ENCODE data around the gene TDRD7.

The TDRD7 gene

GRCh38 chr9:97502984-97503861 is 91.3 kb downstream of the TDRD7 start:
- H3K9ac ChIP-seq (ENCODE audit: low read depth in 1 of 2, low read length in 2 of 2) = peak overlapping the region in 1 of 2 donors; percentile 10
- peak overlapping the region; percentile 60 to 72 for H3K4me3 ChIP-seq (ENCODE audit: low read depth in 1 of 2, low read length in 2 of 2)
- peaks cover 16 to 20% of the 10 kb centered on the region in 2 donors for H3K4me1 ChIP-seq (ENCODE audit: control insufficient read depth in 1 of 2, insufficient read depth in 2 of 2, low read length in 2 of 2)
- no peak overlapping the region for H3K27ac ChIP-seq (ENCODE audit: low read depth, low read length)
- no peaks in the 10 kb centered on the region for H3K9me3 ChIP-seq (ENCODE audit: control insufficient read depth in 1 of 2, low read length in 2 of 2)
- no peaks in the 10 kb centered on the region for H3K36me3 ChIP-seq (ENCODE audit: control insufficient read depth in 1 of 2, insufficient read depth in 2 of 2, low read length in 2 of 2)
- H3K27me3 ChIP-seq (ENCODE audit: control insufficient read depth in 1 of 2, insufficient read depth in 2 of 2, low read length in 2 of 2) = peaks cover 28 to 53% of the 10 kb centered on the region in 2 donors

DNA sequence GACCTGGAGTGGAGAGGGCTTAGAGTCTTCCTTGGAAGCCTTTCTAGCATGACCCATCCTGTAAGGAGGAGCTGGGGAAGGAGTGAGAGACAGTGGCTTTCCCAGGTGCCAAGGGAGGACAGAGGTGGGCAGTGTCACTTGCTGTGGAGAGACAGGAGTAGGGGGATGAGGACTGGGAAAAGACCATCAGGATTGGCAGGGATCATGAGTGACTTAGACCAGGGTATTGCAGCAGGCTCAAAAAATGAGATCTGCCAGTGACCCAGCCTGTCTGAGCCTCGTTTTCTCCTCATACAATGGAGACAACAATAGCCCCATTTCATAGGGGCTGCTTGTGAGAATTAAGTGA is 91.9 kb downstream of the TDRD7 start:
- peaks cover 28 to 53% of the 10 kb centered on the region in 2 donors for H3K27me3 ChIP-seq (ENCODE audit: control insufficient read depth in 1 of 2, insufficient read depth in 2 of 2, low read length in 2 of 2)
- H3K9ac ChIP-seq (ENCODE audit: low read depth in 1 of 2, low read length in 2 of 2) = no peak overlapping the region
- H3K4me1 ChIP-seq (ENCODE audit: control insufficient read depth in 1 of 2, insufficient read depth in 2 of 2, low read length in 2 of 2) = peaks cover 16 to 20% of the 10 kb centered on the region in 2 donors

DNA sequence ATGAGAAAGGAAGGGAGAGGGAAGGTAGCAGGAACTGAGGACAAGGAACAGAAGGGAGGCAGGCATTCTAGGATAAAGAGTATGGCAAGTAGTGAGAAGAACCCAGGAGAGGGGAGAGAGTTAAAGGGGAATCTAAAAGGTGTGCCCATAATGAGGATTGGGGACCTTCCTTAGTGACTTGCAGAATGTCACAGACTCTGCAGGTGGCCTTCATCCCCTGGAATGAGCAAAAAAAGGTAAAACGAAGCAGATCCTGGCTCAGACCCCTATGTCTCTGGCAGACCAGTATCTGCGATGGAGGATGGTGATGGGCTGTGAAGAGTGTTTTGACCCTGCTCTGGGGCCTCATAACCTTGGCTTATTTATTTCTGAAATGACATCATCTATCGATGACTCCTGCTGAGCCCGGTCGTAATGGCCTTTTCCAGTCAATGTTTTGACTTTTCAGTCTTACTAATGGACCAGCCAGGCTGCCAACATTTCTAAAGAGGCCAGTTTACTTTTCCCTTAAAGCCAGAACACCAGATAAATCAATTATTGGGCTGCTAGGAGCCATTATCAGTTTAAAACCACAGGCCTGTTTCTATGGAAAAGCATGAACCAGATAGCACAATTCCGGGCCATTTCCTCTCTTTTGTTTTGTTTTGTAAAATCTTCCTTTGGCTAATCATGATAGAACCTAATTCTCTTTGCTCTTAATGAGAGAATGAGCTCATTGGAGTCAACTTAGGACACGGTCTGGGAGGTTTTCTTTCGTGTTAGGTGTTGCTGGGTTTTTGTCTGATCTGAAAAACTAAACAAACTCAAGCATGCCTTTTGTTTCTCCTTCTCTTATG is 92.7 kb downstream of the TDRD7 start:
- H3K4me3 ChIP-seq (ENCODE audit: low read depth in 1 of 2, low read length in 2 of 2) = no peak overlapping the region
- H3K27ac ChIP-seq (ENCODE audit: low read depth, low read length) = no peak overlapping the region
- no peaks in the 10 kb centered on the region for H3K36me3 ChIP-seq (ENCODE audit: control insufficient read depth in 1 of 2, insufficient read depth in 2 of 2, low read length in 2 of 2)
- H3K9ac ChIP-seq (ENCODE audit: low read depth in 1 of 2, low read length in 2 of 2) = no peak overlapping the region
- peaks cover 28 to 53% of the 10 kb centered on the region in 2 donors for H3K27me3 ChIP-seq (ENCODE audit: control insufficient read depth in 1 of 2, insufficient read depth in 2 of 2, low read length in 2 of 2)
- H3K9me3 ChIP-seq (ENCODE audit: control insufficient read depth in 1 of 2, low read length in 2 of 2) = no peaks in the 10 kb centered on the region
- H3K4me1 ChIP-seq (ENCODE audit: control insufficient read depth in 1 of 2, insufficient read depth in 2 of 2, low read length in 2 of 2) = peaks cover 16 to 20% of the 10 kb centered on the region in 2 donors

More for the DNA sequence above, 91.9 kb downstream of the TDRD7 start:
- Histone ChIP-seq H3K9me3 (ENCODE audit: control insufficient read depth in 1 of 2, low read length in 2 of 2) (no peaks in the 10 kb centered on the region), H3K4me3 (ENCODE audit: low read depth in 1 of 2, low read length in 2 of 2) (no peak overlapping the region), H3K36me3 (ENCODE audit: control insufficient read depth in 1 of 2, insufficient read depth in 2 of 2, low read length in 2 of 2) (no peaks in the 10 kb centered on the region), H3K27ac (ENCODE audit: low read depth, low read length) (no peak overlapping the region)

GRCh38 chr9:97505845-97506244 is 93.9 kb downstream of the TDRD7 start:
- Histone ChIP-seq H3K27ac (ENCODE audit: low read depth, low read length) (no peak overlapping the region), H3K4me1 (ENCODE audit: control insufficient read depth in 1 of 2, insufficient read depth in 2 of 2, low read length in 2 of 2) (peaks cover 16 to 23% of the 10 kb centered on the region in 2 donors), H3K9ac (ENCODE audit: low read depth in 1 of 2, low read length in 2 of 2) (no peak overlapping the region), H3K36me3 (ENCODE audit: control insufficient read depth in 1 of 2, insufficient read depth in 2 of 2, low read length in 2 of 2) (no peaks in the 10 kb centered on the region), H3K4me3 (ENCODE audit: low read depth in 1 of 2, low read length in 2 of 2) (no peak overlapping the region), H3K9me3 (ENCODE audit: control insufficient read depth in 1 of 2, low read length in 2 of 2) (no peaks in the 10 kb centered on the region), H3K27me3 (ENCODE audit: control insufficient read depth in 1 of 2, insufficient read depth in 2 of 2, low read length in 2 of 2) (peaks cover 28 to 45% of the 10 kb centered on the region in 2 donors)

GRCh38 chr9:97506306-97506705 is 94.4 kb downstream of the TDRD7 start:
- Histone ChIP-seq H3K9me3 (ENCODE audit: control insufficient read depth in 1 of 2, low read length in 2 of 2) (no peaks in the 10 kb centered on the region), H3K4me3 (ENCODE audit: low read depth in 1 of 2, low read length in 2 of 2) (no peak overlapping the region), H3K4me1 (ENCODE audit: control insufficient read depth in 1 of 2, insufficient read depth in 2 of 2, low read length in 2 of 2) (peaks cover 16 to 27% of the 10 kb centered on the region in 2 donors), H3K36me3 (ENCODE audit: control insufficient read depth in 1 of 2, insufficient read depth in 2 of 2, low read length in 2 of 2) (no peaks in the 10 kb centered on the region), H3K27ac (ENCODE audit: low read depth, low read length) (no peak overlapping the region), H3K9ac (ENCODE audit: low read depth in 1 of 2, low read length in 2 of 2) (no peak overlapping the region), H3K27me3 (ENCODE audit: control insufficient read depth in 1 of 2, insufficient read depth in 2 of 2, low read length in 2 of 2) (peaks cover 28 to 45% of the 10 kb centered on the region in 2 donors)

DNA sequence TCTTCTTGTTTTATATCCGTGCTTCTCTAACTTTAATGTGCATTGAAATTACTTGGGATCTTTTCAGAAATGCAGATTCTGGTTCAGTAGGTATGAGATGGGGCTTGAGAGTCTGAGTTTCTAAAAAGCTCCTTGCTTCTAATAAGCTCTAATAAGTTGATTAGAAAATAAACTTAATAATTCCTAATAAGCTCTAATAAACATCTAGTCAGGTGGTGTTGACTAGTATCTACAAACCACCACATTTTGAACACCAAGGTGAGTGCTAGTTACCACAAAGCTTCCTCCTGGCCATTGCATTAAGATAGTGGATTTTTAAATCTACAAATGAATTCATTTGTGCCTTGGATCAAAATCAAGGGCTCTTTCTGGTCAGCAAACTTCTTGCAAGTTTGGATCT is 94.9 kb downstream of the TDRD7 start:
- H3K9ac ChIP-seq (ENCODE audit: low read depth in 1 of 2, low read length in 2 of 2) = no peak overlapping the region
- no peak overlapping the region for H3K4me3 ChIP-seq (ENCODE audit: low read depth in 1 of 2, low read length in 2 of 2)
- no peak overlapping the region for H3K27ac ChIP-seq (ENCODE audit: low read depth, low read length)
- peaks cover 16 to 27% of the 10 kb centered on the region in 2 donors for H3K4me1 ChIP-seq (ENCODE audit: control insufficient read depth in 1 of 2, insufficient read depth in 2 of 2, low read length in 2 of 2)
- peaks cover 28 to 45% of the 10 kb centered on the region in 2 donors for H3K27me3 ChIP-seq (ENCODE audit: control insufficient read depth in 1 of 2, insufficient read depth in 2 of 2, low read length in 2 of 2)
- H3K36me3 ChIP-seq (ENCODE audit: control insufficient read depth in 1 of 2, insufficient read depth in 2 of 2, low read length in 2 of 2) = no peaks in the 10 kb centered on the region
- no peaks in the 10 kb centered on the region for H3K9me3 ChIP-seq (ENCODE audit: control insufficient read depth in 1 of 2, low read length in 2 of 2)

- Histone ChIP-seq H3K4me1 (ENCODE audit: control insufficient read depth in 1 of 2, insufficient read depth in 2 of 2, low read length in 2 of 2) (peaks cover 12 to 23% of the 10 kb centered on the region in 2 donors), H3K36me3 (ENCODE audit: control insufficient read depth in 1 of 2, insufficient read depth in 2 of 2, low read length in 2 of 2) (no peaks in the 10 kb centered on the region), H3K27ac (ENCODE audit: low read depth, low read length) (no peak overlapping the region), H3K27me3 (ENCODE audit: control insufficient read depth in 1 of 2, insufficient read depth in 2 of 2, low read length in 2 of 2) (peaks cover 27 to 39% of the 10 kb centered on the region in 2 donors), H3K9ac (ENCODE audit: low read depth in 1 of 2, low read length in 2 of 2) (no peak overlapping the region), H3K4me3 (ENCODE audit: low read depth in 1 of 2, low read length in 2 of 2) (no peak overlapping the region), H3K9me3 (ENCODE audit: control insufficient read depth in 1 of 2, low read length in 2 of 2) (no peaks in the 10 kb centered on the region)
These were observed 95.6 kb downstream of the TDRD7 start for GRCh38 chr9:97507428-97507984.

DNA sequence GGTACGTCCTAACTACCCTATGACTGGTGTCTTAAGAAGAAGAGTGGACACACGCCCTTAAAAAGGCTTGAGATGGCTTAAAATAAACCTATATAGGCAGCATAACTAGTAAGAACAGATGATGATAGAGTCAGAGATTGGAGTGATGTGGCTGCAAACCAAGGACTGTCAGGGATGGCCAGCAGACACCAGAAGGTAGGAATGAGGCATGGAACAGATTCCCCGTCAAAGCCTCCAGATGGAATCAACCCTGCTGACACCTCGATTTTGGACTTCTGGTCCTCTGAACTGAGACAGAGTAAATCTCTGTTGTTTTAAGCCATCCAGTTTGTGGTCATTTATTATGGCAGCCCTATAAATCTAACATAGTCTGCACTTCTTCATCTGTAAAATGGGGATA is 97.0 kb downstream of the TDRD7 start:
- H3K9me3 ChIP-seq (ENCODE audit: control insufficient read depth in 1 of 2, low read length in 2 of 2) = no peaks in the 10 kb centered on the region
- H3K9ac ChIP-seq (ENCODE audit: low read depth in 1 of 2, low read length in 2 of 2) = no peak overlapping the region
- peaks cover 16 to 26% of the 10 kb centered on the region in 2 donors for H3K27me3 ChIP-seq (ENCODE audit: control insufficient read depth in 1 of 2, insufficient read depth in 2 of 2, low read length in 2 of 2)
- no peak overlapping the region for H3K4me3 ChIP-seq (ENCODE audit: low read depth in 1 of 2, low read length in 2 of 2)
- no peaks in the 10 kb centered on the region for H3K36me3 ChIP-seq (ENCODE audit: control insufficient read depth in 1 of 2, insufficient read depth in 2 of 2, low read length in 2 of 2)
- peaks cover 0 to 10% of the 10 kb centered on the region in 2 donors for H3K4me1 ChIP-seq (ENCODE audit: control insufficient read depth in 1 of 2, insufficient read depth in 2 of 2, low read length in 2 of 2)
- no peak overlapping the region for H3K27ac ChIP-seq (ENCODE audit: low read depth, low read length)

DNA sequence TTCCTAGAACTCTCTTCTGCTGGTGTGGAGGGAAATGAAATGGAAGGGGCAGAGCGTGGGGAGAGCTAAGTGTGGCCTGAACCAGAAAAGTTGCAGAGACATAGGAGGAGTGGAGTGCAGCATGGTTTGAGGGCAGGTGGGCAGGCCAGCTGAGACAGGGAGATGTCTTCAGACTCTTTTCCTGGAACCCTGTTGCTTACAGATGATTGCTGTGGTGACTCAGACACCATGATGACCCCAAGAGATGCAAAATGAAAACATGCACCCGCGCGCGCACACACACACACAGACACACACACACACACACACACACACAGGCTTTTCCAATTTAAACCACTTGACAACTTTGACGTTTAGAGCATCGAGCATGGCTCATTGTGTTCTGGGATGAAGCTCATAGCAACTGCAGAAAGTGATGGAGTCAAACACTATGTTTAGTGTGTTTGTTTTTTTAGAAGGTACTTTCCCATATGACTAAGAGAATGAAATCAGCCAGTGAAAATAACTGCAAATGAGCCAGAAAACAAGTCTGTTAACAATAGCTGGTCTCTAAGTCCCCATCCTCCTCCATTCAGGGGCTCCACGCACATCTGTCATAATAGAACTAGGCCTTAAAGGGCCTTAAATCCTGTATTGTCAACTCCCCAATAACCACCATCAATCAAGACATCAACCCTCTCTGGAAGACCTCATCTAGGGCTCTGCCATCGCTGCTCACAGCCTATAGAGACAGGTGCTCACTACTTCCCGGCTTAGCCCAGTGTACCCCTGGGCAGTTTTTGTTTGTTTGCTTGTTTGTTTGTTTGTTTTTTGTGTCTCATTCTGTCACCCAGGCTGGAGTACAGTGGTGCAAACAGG is 99.1 kb downstream of the TDRD7 start:
- H3K4me3 ChIP-seq (ENCODE audit: low read depth in 1 of 2, low read length in 2 of 2) = no peak overlapping the region
- no peak overlapping the region for H3K27ac ChIP-seq (ENCODE audit: low read depth, low read length)
- no peaks in the 10 kb centered on the region for H3K9me3 ChIP-seq (ENCODE audit: control insufficient read depth in 1 of 2, low read length in 2 of 2)
- no peak overlapping the region for H3K9ac ChIP-seq (ENCODE audit: low read depth in 1 of 2, low read length in 2 of 2)
- H3K27me3 ChIP-seq (ENCODE audit: control insufficient read depth in 1 of 2, insufficient read depth in 2 of 2, low read length in 2 of 2) = peaks cover 0 to 9% of the 10 kb centered on the region in 2 donors
- peaks cover 0 to 7% of the 10 kb centered on the region in 2 donors for H3K4me1 ChIP-seq (ENCODE audit: control insufficient read depth in 1 of 2, insufficient read depth in 2 of 2, low read length in 2 of 2)
- no peaks in the 10 kb centered on the region for H3K36me3 ChIP-seq (ENCODE audit: control insufficient read depth in 1 of 2, insufficient read depth in 2 of 2, low read length in 2 of 2)
